ENCODE results near the gene PCNA.

Gene PCNA

GRCh38 chr20:5070570-5070969 is 49.2 kb downstream of the PCNA start:
- DNase-seq (ENCODE audit: insufficient read length, low spot score) (no peak), FAIRE-seq (no peak)

DNA sequence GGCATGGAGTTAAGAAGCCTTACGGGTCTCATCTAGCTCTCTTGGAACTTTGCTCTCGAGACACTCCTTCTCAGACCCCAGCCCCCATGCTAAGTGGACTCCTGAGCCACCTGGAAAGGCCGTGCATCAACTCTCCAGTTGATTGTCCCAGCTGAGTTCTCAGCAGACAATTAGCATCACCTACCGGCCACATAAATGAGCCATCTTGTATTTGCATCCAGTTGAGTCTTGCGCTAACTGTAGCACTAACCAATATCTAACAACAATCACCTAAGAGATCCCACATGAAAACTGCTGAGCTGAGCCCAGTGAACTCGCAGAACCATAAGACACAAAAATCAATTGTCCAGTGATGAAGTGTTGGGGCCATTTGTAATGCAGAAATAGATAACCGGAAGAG is 49.7 kb downstream of the PCNA start:
- no peak for FAIRE-seq
- DNase-seq (ENCODE audit: insufficient read length, low spot score), result no peak

GRCh38 chr20:5069141-5069806 is 50.5 kb downstream of the PCNA start:
- FAIRE-seq (no peak), DNase-seq (ENCODE audit: insufficient read length, low spot score) (no peak)

DNA sequence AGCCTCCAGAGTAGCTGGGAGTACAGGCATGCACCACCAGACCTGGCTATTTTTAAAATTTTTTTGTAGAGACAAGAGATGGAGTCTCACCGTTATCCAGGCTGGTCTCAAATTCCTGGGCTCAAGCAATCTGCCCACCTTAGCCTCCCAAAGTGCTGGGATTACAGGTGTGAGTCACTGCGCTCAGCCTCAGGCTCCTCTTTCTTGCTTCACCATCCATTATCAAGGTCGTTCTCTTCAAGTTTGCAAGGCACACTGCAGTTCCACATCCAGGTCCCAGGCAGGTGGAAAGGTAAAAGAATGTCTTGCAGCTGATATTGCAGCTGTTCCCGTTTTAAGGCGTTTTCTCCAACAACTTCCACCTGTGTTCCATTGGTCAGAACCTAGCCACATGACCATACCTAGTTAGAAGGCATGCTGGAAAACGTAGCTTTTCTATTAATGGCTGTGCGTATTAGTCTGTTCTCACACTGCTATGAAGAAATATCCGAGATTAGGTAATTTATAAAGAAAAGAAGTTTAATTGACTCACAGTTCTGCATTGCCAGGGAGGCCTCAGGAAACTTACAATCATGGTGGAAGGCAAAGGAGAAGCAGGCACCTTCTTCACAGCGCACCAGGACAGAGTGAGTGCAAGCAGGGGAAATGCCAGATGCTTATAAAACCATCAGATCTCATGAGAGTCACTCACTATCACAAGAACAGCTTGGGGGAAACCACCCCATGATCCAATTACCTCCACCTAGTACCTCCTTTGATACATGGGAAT is 51.7 kb downstream of the PCNA start:
- FAIRE-seq (no peak), DNase-seq (ENCODE audit: insufficient read length, low spot score) (no peak)

DNA sequence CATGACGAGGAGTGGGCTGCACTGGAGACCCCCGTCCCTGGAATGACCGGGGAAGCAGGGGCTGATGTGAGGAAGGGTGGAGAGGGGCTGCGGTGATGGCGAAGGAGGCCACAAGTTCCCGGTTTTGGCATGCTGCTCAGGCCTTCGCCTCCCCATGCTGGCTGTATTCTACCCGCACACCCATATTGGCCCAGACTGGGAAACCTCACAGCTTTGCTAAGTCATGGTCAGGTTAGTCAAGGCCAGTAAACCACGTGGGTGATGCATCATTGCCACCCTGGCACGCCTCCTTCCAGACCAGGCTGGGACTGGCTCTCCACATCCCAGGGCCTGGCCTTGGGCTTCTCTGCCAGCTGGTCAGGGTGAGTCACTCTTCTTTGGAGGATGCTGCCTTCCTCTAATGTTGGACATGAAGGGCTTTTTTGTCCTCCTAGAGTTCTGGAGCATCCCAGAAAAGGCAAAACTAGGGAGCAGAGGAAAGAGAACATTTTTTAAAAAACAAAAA is 53.8 kb downstream of the PCNA start:
- DNase-seq (ENCODE audit: insufficient read length, low spot score) (no peak), FAIRE-seq (no peak)

- DNase-seq (ENCODE audit: insufficient read length, low spot score) (no peak), FAIRE-seq (no peak)
Measured at GRCh38 chr20:5065166-5065878, 54.4 kb downstream of the PCNA start.

Data from GM19239 (cell line).